Measurements from ENCODE around the gene PEX5L. TPM values are rescaled to one million over a fixed set of nuclear protein-coding genes. Genes with fewer than 3 reads are reported as not detected.
"Not testable (repeated sequence)": the region's sequence is repeated elsewhere in the genome, so short reads cannot be mapped to it uniquely, and the experiment has no call there.

PEX5L gene
- total RNA-seq, 1 experiment from 2014 or later: not detected

DNA sequence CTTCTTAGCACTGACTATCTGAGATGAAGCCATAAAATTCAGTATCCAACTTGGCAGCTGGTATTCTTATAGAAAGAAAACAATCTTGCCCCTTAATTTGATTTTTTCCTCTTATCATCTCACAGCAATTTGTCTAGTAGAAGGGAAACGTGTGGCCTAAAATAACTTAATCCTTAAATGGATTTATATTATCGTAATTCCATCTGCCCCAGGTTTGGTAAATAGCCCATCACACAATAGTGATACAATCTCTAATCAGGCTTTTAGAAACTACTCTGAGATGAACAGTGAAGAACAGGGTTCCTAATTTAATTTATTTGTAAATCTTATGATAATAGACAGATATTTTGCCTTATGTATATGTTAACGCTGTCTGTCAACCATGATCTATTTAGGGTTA, 24.8 kb downstream of the PEX5L start:
- intact Hi-C loops (cut with micrococcal nuclease): no loop called here
- Histone ChIP-seq H3K4me2 (ENCODE audit: low read length) (no peak overlapping the region), H3K27ac (ENCODE audit: low read depth, low read length) (no peak overlapping the region), H3K36me3 (ENCODE audit: control insufficient read depth in 1 of 2, insufficient read depth in 2 of 2, low read length in 2 of 2) (no peaks in the 10 kb centered on the region), H3K4me3 (replicated peaks in 1 of 2; ENCODE audit: low read depth in 1 of 2, low read length in 2 of 2) (no peak overlapping the region), H2AFZ (ENCODE audit: low read depth, low read length, poor library complexity, severe bottlenecking) (no peak overlapping the region), H4K20me1 (ENCODE audit: insufficient read depth) (no peaks in the 10 kb centered on the region), H3K4me1 (ENCODE audit: control insufficient read depth in 1 of 2, insufficient read depth in 2 of 2, low read length in 2 of 2) (no peaks in the 10 kb centered on the region), H3K27me3 (ENCODE audit: insufficient read depth, low read length) (peaks cover 7% of the 10 kb centered on the region; the same call in 1 of the 2 replicates), H3K9me2 (ENCODE audit: insufficient read depth) (no peaks in the 10 kb centered on the region), H3K9ac (ENCODE audit: low read length) (no peak overlapping the region), H3K79me2 (ENCODE audit: insufficient read depth, low read length) (no peaks in the 10 kb centered on the region), H3K9me3 (ENCODE audit: control insufficient read depth in 1 of 2, insufficient read depth in 1 of 2, low read depth in 1 of 2, low read length in 2 of 2) (no peaks in the 10 kb centered on the region; a peak in 1 of 4 replicates)
- TF ChIP-seq ZNF274 (IDR thresholded peaks at IDR 0.05; ENCODE audit: low read depth, low read length) (no peak), ELF1 (IDR thresholded peaks at IDR 0.05; ENCODE audit: borderline replicate concordance, low read depth) (no peak), TCF7L2 (IDR thresholded peaks at IDR 0.05; ENCODE audit: borderline replicate concordance, extremely low read depth, insufficient read depth, insufficient read length) (no peak), CEBPB (IDR thresholded peaks at IDR 0.05; ENCODE audit: low read depth) (no peak), RAD21 (IDR thresholded peaks at IDR 0.05; ENCODE audit: low read depth) (no peak)
- no TSS peak for BruUV-seq (replicated peaks)
- CTCF ChIA-PET: no interaction called here
- POLR2A ChIA-PET: no interaction called here
- DNase-seq (ENCODE audit: low read depth, low spot score) (no peak), ATAC-seq (no peak)
- RAD21 ChIA-PET (ENCODE audit: low non-redundant PET in 1 of 2, low total read pairs in 2 of 2, uncharacterized antibody in 2 of 2, unreplicated experiment in 2 of 2): no interaction called here

GRCh38 chr3:180008318-180008717, 28.4 kb downstream of the PEX5L start:
- H4K20me1 ChIP-seq (ENCODE audit: insufficient read depth); RAD21 ChIA-PET (ENCODE audit: low non-redundant PET in 1 of 2, low total read pairs in 2 of 2, uncharacterized antibody in 2 of 2, unreplicated experiment in 2 of 2); H3K4me1 ChIP-seq (ENCODE audit: control insufficient read depth in 1 of 2, insufficient read depth in 2 of 2, low read length in 2 of 2); H3K9ac ChIP-seq (ENCODE audit: low read length); intact Hi-C loops (cut with micrococcal nuclease); H3K27me3 ChIP-seq (ENCODE audit: insufficient read depth, low read length); H3K36me3 ChIP-seq (ENCODE audit: control insufficient read depth in 1 of 2, insufficient read depth in 2 of 2, low read length in 2 of 2); ATAC-seq; POLR2A ChIA-PET; H2AFZ ChIP-seq (ENCODE audit: low read depth, low read length, poor library complexity, severe bottlenecking); CTCF ChIA-PET; H3K79me2 ChIP-seq (ENCODE audit: insufficient read depth, low read length); H3K9me2 ChIP-seq (ENCODE audit: insufficient read depth); H3K4me3 ChIP-seq (replicated peaks in 1 of 2; ENCODE audit: low read depth in 1 of 2, low read length in 2 of 2); BruUV-seq (replicated peaks); H3K27ac ChIP-seq (ENCODE audit: low read depth, low read length); DNase-seq (ENCODE audit: low read depth, low spot score); H3K4me2 ChIP-seq (ENCODE audit: low read length); H3K9me3 ChIP-seq (ENCODE audit: control insufficient read depth in 1 of 2, insufficient read depth in 1 of 2, low read depth in 1 of 2, low read length in 2 of 2): not testable (repeated sequence)

All from HCT116 (cell line).